PC-9 (cell line): ENCODE results near the gene SPSB3. TPM values are rescaled to one million over a fixed set of nuclear protein-coding genes. Genes with fewer than 3 reads are reported as not detected.

Source experiments
- BruUV-seq: library from RNA; stranded (reverse); fragments of 400-500 nt; replicated peaks from 2 replicates; lab custom pipeline; 2021; lab: Mats Ljungman, UMichigan
- CTCF ChIA-PET: fragments of 300-600 bp; sonication (Branson Sonifier 250); formaldehyde crosslinking; loops from one replicate; lab custom pipeline; 2022; ENCODE audit warnings: antibody characterized with exemption; lab: Charles Lee
- POLR2A ChIA-PET: fragments of 300-600 bp; sonication (Branson Sonifier 250); formaldehyde crosslinking; loops from one replicate; lab custom pipeline; 2022; ENCODE audit warnings: antibody characterized with exemption; ENCODE audit not compliant: unreplicated experiment; lab: Charles Lee
- DNase-seq, 2 experiments: peaks; one replicate each; pipeline versions ENCODE4 v3.0.0 to v3.0.0-alpha.2; 2015 to 2022; ENCODE audit warnings: mixed read lengths in 1 of 2
- H2AFZ ChIP-seq: fragments of 200-600 bp; sonication (generic); 2 replicates; pipeline ENCODE4 v1.8.1; 2017; ENCODE audit warnings: antibody characterized with exemption
- H3F3A ChIP-seq: fragments of 200-600 bp; sonication (generic); 2 replicates; pipeline ENCODE4 v1.8.1; 2017; ENCODE audit warnings: antibody characterized with exemption, mild to moderate bottlenecking, low read depth; ENCODE audit not compliant: insufficient read depth
- H3K27ac ChIP-seq: fragments of 200-600 bp; sonication (generic); 2 replicates; pipeline ENCODE4 v1.6.1; 2016; ENCODE audit warnings: mixed run types
- H3K27me3 ChIP-seq: fragments of 200-600 bp; sonication (generic); 2 replicates; pipeline ENCODE4 v1.6.1; 2016; ENCODE audit warnings: low read depth, mixed run types; ENCODE audit not compliant: insufficient read depth
- H3K36me3 ChIP-seq: fragments of 200-600 bp; sonication (generic); 2 replicates; pipeline ENCODE4 v1.6.1; 2016; ENCODE audit warnings: low read depth, mixed run types
- H3K4me1 ChIP-seq: fragments of 200-600 bp; sonication (generic); replicated peaks from 2 replicates; pipeline ENCODE4 v1.6.1; 2016; ENCODE audit warnings: mixed run types; ENCODE audit not compliant: insufficient read depth
- H3K4me2 ChIP-seq: fragments of 200-600 bp; sonication (generic); 2 replicates; pipeline ENCODE4 v1.6.1; 2017; ENCODE audit warnings: mixed run types
- H3K4me3 ChIP-seq: fragments of 200-600 bp; sonication (generic); 2 replicates; pipeline ENCODE4 v1.6.1; 2016; ENCODE audit warnings: mixed run types
- H3K79me2 ChIP-seq: fragments of 200-600 bp; sonication (generic); 2 replicates; pipeline ENCODE4 v1.6.1; 2017; ENCODE audit warnings: low read depth, mixed run types
- H3K9me2 ChIP-seq: fragments of 200-600 bp; sonication (generic); 2 replicates; pipeline ENCODE4 v1.8.1; 2017; ENCODE audit warnings: mild to moderate bottlenecking; ENCODE audit not compliant: insufficient read depth
- H3K9me3 ChIP-seq: fragments of 200-600 bp; sonication (generic); 2 replicates; pipeline ENCODE4 v1.8.1; 2016; ENCODE audit warnings: low read depth; ENCODE audit not compliant: insufficient read depth
- H4K20me1 ChIP-seq: fragments of 200-600 bp; sonication (generic); 2 replicates; pipeline ENCODE4 v1.8.1; 2017; ENCODE audit not compliant: insufficient read depth
- EZH2 ChIP-seq: fragments of 200-600 bp; sonication (generic); IDR thresholded peaks from 2 replicates; pipeline ENCODE4 v1.8.0; 2017; ENCODE audit warnings: antibody characterized with exemption, low read depth
- intact Hi-C: fragments of 100-400 bp; cut with micrococcal nuclease; formaldehyde crosslinking; loops from one replicate; pipeline ENCODE4 v1.10.0; 2022; ENCODE audit not compliant: unreplicated experiment
- total RNA-seq: library from RNA; stranded (reverse); gene quantifications from 2 replicates; pipeline ENCODE4 v1.2.3, GENCODE V29; 2021
- TF ChIP-seq, protein P1 (sequence below): fragments of 200-600 bp; sonication (generic); conservative IDR thresholded peaks from 2 replicates; pipeline ENCODE4 v1.6.1; 2017; ENCODE audit warnings: mixed run types, antibody characterized with exemption, mild to moderate bottlenecking, moderate library complexity

Gene SPSB3
- total RNA-seq, 1 experiment from 2014 or later: 58.2 TPM

DNA sequence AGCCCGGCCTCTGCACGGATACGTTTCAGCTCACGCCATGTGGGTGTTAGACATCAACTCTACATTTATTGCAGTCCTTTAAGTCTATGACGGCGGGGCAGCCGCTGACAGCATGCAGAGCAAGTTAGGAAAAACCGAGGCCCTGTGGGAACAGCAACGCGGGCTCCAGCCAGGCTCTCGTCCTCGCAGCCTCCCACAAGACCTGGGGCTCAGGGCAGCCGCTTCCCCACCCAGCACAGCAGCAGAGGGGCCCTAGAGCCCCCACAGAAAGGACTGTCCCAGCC, 5.8 kb downstream of the SPSB3 start:
- ChIA-PET POLR2A (no interaction called here), CTCF (no interaction called here)
- Histone ChIP-seq H3K9me2 (no peaks in the 10 kb centered on the region), H3K27ac (no peak overlapping the region), H3K36me3 (0 out of 2 replicates have a peak, but pooled peaks cover 13% of the 10 kb centered on the region), H3K4me2 (no peak overlapping the region), H4K20me1 (peaks cover 49% of the 10 kb centered on the region), H3K4me3 (no peak overlapping the region), H3F3A (peaks cover 45% of the 10 kb centered on the region), H3K4me1 (peaks cover 18% of the 10 kb centered on the region), H2AFZ (no peak overlapping the region), H3K9me3 (no peaks in the 10 kb centered on the region), H3K79me2 (peaks cover 53% of the 10 kb centered on the region), H3K27me3 (no peaks in the 10 kb centered on the region)
- DNase-seq: no peak
- BruUV-seq: no TSS peak
- intact Hi-C loops: no loop called here
- TF ChIP-seq, protein P1, sequence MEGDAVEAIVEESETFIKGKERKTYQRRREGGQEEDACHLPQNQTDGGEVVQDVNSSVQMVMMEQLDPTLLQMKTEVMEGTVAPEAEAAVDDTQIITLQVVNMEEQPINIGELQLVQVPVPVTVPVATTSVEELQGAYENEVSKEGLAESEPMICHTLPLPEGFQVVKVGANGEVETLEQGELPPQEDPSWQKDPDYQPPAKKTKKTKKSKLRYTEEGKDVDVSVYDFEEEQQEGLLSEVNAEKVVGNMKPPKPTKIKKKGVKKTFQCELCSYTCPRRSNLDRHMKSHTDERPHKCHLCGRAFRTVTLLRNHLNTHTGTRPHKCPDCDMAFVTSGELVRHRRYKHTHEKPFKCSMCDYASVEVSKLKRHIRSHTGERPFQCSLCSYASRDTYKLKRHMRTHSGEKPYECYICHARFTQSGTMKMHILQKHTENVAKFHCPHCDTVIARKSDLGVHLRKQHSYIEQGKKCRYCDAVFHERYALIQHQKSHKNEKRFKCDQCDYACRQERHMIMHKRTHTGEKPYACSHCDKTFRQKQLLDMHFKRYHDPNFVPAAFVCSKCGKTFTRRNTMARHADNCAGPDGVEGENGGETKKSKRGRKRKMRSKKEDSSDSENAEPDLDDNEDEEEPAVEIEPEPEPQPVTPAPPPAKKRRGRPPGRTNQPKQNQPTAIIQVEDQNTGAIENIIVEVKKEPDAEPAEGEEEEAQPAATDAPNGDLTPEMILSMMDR: no peak
- no peak for TF ChIP-seq EZH2

GRCh38 chr16:1775846-1776671, 6.3 kb downstream of the SPSB3 start:
- no peak overlapping the region for H2AFZ ChIP-seq
- no peak overlapping the region for H3K4me3 ChIP-seq
- no peaks in the 10 kb centered on the region for H3K9me2 ChIP-seq
- H3K4me2 ChIP-seq: no peak overlapping the region
- no peak overlapping the region for H3K27ac ChIP-seq
- H3K79me2 ChIP-seq: peaks cover 47% of the 10 kb centered on the region
- CTCF ChIA-PET: no interaction called here
- H3F3A ChIP-seq: peaks cover 39% of the 10 kb centered on the region
- H3K36me3 ChIP-seq: 0 out of 2 replicates have a peak, but pooled peaks cover 13% of the 10 kb centered on the region
- no peak for TF ChIP-seq EZH2
- TF ChIP-seq, protein P1: no peak
- H4K20me1 ChIP-seq: peaks cover 44% of the 10 kb centered on the region
- no peaks in the 10 kb centered on the region for H3K27me3 ChIP-seq
- no TSS peak for BruUV-seq
- no peaks in the 10 kb centered on the region for H3K9me3 ChIP-seq
- H3K4me1 ChIP-seq: peaks cover 14% of the 10 kb centered on the region
- POLR2A ChIA-PET: no interaction called here
- intact Hi-C loops: no loop called here
- DNase-seq: no peak

GRCh38 chr16:1775006-1775845, 7.1 kb downstream of the SPSB3 start:
- Histone ChIP-seq H3K4me3 (no peak overlapping the region), H4K20me1 (peaks cover 37% of the 10 kb centered on the region), H3K4me2 (peak overlapping the region; percentile 99), H3K36me3 (0 out of 2 replicates have a peak, but pooled peaks cover 7% of the 10 kb centered on the region), H3K27me3 (no peaks in the 10 kb centered on the region), H3K9me2 (no peaks in the 10 kb centered on the region), H3K27ac (no peak overlapping the region), H3K9me3 (no peaks in the 10 kb centered on the region), H2AFZ (no peak overlapping the region), H3F3A (peaks cover 34% of the 10 kb centered on the region), H3K79me2 (peaks cover 41% of the 10 kb centered on the region), H3K4me1 (peaks cover 15% of the 10 kb centered on the region)
- no TSS peak for BruUV-seq
- CTCF ChIA-PET: interaction anchor here (0.6 kb wide), 1 partner anchor 672 kb away, joined by 3 read pairs; no protein-coding TSS in a partner anchor
- no peak for TF ChIP-seq EZH2
- TF ChIP-seq, protein P1: no peak
- intact Hi-C loops: no loop called here
- POLR2A ChIA-PET: interaction anchor here (1.4 kb wide), 1 partner anchor 7 kb away, joined by 8 read pairs; the partner anchor contains the start of genes NUBP2 and SPSB3
- no peak for DNase-seq
